DOHH2 (cell line): ENCODE data around the gene PTPRT.

Source experiments
- CTCF ChIP-seq: fragments of 200-600 bp; sonication (generic); IDR thresholded peaks from one replicate; pipeline ENCODE4 v1.5.1; 2014; ENCODE audit warnings: antibody characterized with exemption, mild to moderate bottlenecking, low read depth, low read length; ENCODE audit not compliant: poor library complexity, severe bottlenecking
- EZH2phosphoT487 ChIP-seq: fragments of 200-600 bp; sonication (generic); IDR thresholded peaks from 2 replicates; pipeline ENCODE4 v1.6.1; 2017; ENCODE audit warnings: borderline replicate concordance, mild to moderate bottlenecking, antibody characterized with exemption, low read length, moderate library complexity, mixed read lengths

- TF ChIP-seq EZH2phosphoT487 (no peak), CTCF (no peak)
These were observed 327.3 kb downstream of the PTPRT start for GRCh38 chr20:42862446-42862845.
